ENCODE measurements around the gene EFNA2. TPM values are rescaled to one million over a fixed set of nuclear protein-coding genes. Genes with fewer than 3 reads are reported as not detected.

The EFNA2 gene
- polyA plus RNA-seq, 3 donors: not detected

DNA sequence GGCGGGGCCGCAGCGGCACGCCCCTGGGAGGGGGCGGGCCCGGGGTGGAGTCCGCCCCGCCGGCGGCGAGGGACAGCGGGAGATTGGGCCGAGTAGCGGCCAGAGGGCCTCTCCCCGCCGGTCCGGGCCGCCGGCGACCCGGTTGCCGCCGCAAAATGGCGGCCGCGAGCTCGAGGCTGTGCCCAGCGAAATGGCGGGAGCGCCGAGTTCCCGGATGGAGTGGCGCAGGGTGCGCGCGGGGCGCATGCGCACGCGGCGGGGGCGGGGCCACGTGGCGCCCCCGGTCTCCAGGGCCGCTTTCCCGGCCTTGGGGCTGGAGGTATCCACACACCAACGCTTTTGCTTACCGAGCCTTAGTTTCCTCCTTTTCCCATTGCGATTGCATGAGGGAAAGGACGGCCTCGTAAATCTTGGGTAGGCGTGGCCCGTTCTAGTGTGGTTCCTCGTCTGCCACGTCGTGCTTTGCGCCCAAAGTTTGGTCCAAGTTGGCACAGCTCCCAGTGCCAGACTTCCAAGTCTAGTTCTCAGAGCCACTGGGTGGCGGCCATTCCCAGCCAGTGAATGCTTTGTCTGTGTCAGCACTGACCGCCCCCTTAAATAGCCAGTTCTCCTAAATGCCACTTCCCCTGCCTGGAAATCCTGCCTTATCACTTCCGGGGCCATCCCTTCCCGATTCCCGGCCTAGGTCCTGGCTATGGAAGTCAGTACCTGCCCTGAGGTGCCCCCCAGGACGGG is 16.0 kb upstream of the EFNA2 start:
- no peak for TF ChIP-seq CTCF (IDR thresholded peaks at IDR 0.05)
- peak; percentile 75 to 85 (median 79) for DNase-seq
- H3K4me1 ChIP-seq (ENCODE audit: control insufficient read depth in 1 of 2, insufficient read depth in 2 of 2, low read length in 2 of 2): peaks cover 82 to 93% of the 10 kb centered on the region in 2 donors
- H3K27ac ChIP-seq (ENCODE audit: low read depth in 1 of 2, low read length in 2 of 2): peak overlapping the region; percentile 73 to 87
- intact Hi-C loops (cut with micrococcal nuclease): loop anchor here in 1 of 2 donors (5.0 kb wide), 1 partner anchor 167 kb away; the partner anchor contains the start of gene GPX4
- H4K20me1 ChIP-seq (ENCODE audit: insufficient read depth, low read length): peaks cover 72% of the 10 kb centered on the region
- H3K27ac Mint-ChIP-seq: peak overlapping the region; percentile 82 to 94 (median 87)
- under 1% methylated on average over 61 of the region's 64 CpGs for WGBS (ENCODE audit: insufficient coverage)
- peak overlapping the region; percentile 82 to 89 for H3K4me3 Mint-ChIP-seq
- peak overlapping the region; percentile 91 for H3K9ac ChIP-seq (ENCODE audit: insufficient read depth, low read length, poor library complexity, severe bottlenecking)
- peaks cover 5 to 12% (median 9%) of the 10 kb centered on the region in 3 donors for H3K27me3 Mint-ChIP-seq (ENCODE audit: low read depth in 3 of 3)
- H2AFZ ChIP-seq (ENCODE audit: insufficient read depth, low read depth, low read length, poor library complexity, severe bottlenecking): no peak overlapping the region
- peaks cover 36 to 44% of the 10 kb centered on the region in 2 donors for H3K36me3 Mint-ChIP-seq
- peaks cover 64% of the 10 kb centered on the region for H3K79me2 ChIP-seq (ENCODE audit: insufficient read depth, low read length)
- peaks cover 39 to 43% of the 10 kb centered on the region in 2 donors for H3K36me3 ChIP-seq (replicated peaks in 1 of 2; ENCODE audit: control insufficient read depth in 1 of 2, insufficient read depth in 2 of 2, low read length in 2 of 2)
- peak overlapping the region; percentile 76 to 98 (median 87) for H3K4me3 ChIP-seq (replicated peaks in 1 of 3; ENCODE audit: low read depth in 2 of 3, low read length in 3 of 3)
- peaks cover 0 to 2% (median 0%) of the 10 kb centered on the region in 7 donors for H3K9me3 Mint-ChIP-seq
- peaks cover 75% of the 10 kb centered on the region for H3K4me1 Mint-ChIP-seq
- H3K9me3 ChIP-seq (replicated peaks in 1 of 2; ENCODE audit: control insufficient read depth in 1 of 2, insufficient read depth in 1 of 2, low read length in 2 of 2): no peaks in the 10 kb centered on the region
- H3K27me3 ChIP-seq (ENCODE audit: control insufficient read depth in 2 of 2, insufficient read depth in 2 of 2, low read length in 2 of 2): peaks cover 0 to 8% of the 10 kb centered on the region in 2 donors
- peak overlapping the region; percentile 100 for H3K4me2 ChIP-seq (replicated peaks; ENCODE audit: extremely low read depth, low read length, poor library complexity, severe bottlenecking)

GRCh38 chr19:1270213-1270853 is 15.3 kb upstream of the EFNA2 start:
- H3K36me3 ChIP-seq (replicated peaks in 1 of 2; ENCODE audit: control insufficient read depth in 1 of 2, insufficient read depth in 2 of 2, low read length in 2 of 2): peaks cover 40 to 46% of the 10 kb centered on the region in 2 donors
- peaks cover 73% of the 10 kb centered on the region for H3K4me1 Mint-ChIP-seq
- DNase-seq: no peak

More at GRCh38 chr19:1270213-1270853, 15.3 kb upstream of the EFNA2 start:
- Histone ChIP-seq H3K79me2 (ENCODE audit: insufficient read depth, low read length) (peaks cover 69% of the 10 kb centered on the region), H3K27me3 (ENCODE audit: control insufficient read depth in 2 of 2, insufficient read depth in 2 of 2, low read length in 2 of 2) (peaks cover 0 to 8% of the 10 kb centered on the region in 2 donors), H3K4me3 (replicated peaks in 1 of 3; ENCODE audit: low read depth in 2 of 3, low read length in 3 of 3) (peak overlapping the region; percentile 76 to 98 (median 87)), H3K4me1 (ENCODE audit: control insufficient read depth in 1 of 2, insufficient read depth in 2 of 2, low read length in 2 of 2) (peaks cover 84 to 95% of the 10 kb centered on the region in 2 donors), H3K27ac (ENCODE audit: low read depth in 1 of 2, low read length in 2 of 2) (peak overlapping the region; percentile 73 to 87), H2AFZ (ENCODE audit: insufficient read depth, low read depth, low read length, poor library complexity, severe bottlenecking) (no peak overlapping the region), H3K4me2 (replicated peaks; ENCODE audit: extremely low read depth, low read length, poor library complexity, severe bottlenecking) (peak overlapping the region; percentile 100), H4K20me1 (ENCODE audit: insufficient read depth, low read length) (peaks cover 78% of the 10 kb centered on the region), H3K9ac (ENCODE audit: insufficient read depth, low read length, poor library complexity, severe bottlenecking) (peak overlapping the region; percentile 91), H3K9me3 (replicated peaks in 1 of 2; ENCODE audit: control insufficient read depth in 1 of 2, insufficient read depth in 1 of 2, low read length in 2 of 2) (no peaks in the 10 kb centered on the region)
- Mint-ChIP-seq H3K36me3 (peaks cover 36 to 46% of the 10 kb centered on the region in 2 donors), H3K27ac (peak overlapping the region; percentile 82 to 94 (median 87)), H3K4me3 (peak overlapping the region; percentile 82 to 89), H3K9me3 (peaks cover 0 to 2% (median 0%) of the 10 kb centered on the region in 7 donors), H3K27me3 (ENCODE audit: low read depth in 3 of 3) (peaks cover 5 to 11% (median 9%) of the 10 kb centered on the region in 3 donors)
- WGBS (ENCODE audit: insufficient coverage): 6% methylated on average over 3 of the region's 8 CpGs
- intact Hi-C loops (cut with micrococcal nuclease): no loop called here
- no peak for TF ChIP-seq CTCF (IDR thresholded peaks at IDR 0.05)

Data from CD14-positive monocyte (primary cell).